GM23248 (cell line): ENCODE data around the gene YIF1B.

Source experiments
- EZH2 ChIP-seq: fragments of 200-600 bp; sonication (generic); IDR thresholded peaks from 2 replicates; pipeline ENCODE4 v1.6.1; 2018; ENCODE audit warnings: antibody characterized with exemption, mild to moderate bottlenecking; ENCODE audit not compliant: insufficient read depth, poor library complexity, severe bottlenecking
- EZH2phosphoT487 ChIP-seq: fragments of 200-600 bp; sonication (generic); IDR thresholded peaks from 2 replicates; pipeline ENCODE4 v1.6.1; 2018; ENCODE audit warnings: antibody characterized with exemption, moderate library complexity, mild to moderate bottlenecking, low read depth; ENCODE audit not compliant: insufficient read depth

GRCh38 chr19:38324431-38324830, 8.7 kb upstream of the YIF1B start:
- TF ChIP-seq EZH2 (no peak), EZH2phosphoT487 (no peak)
